K562 (cell line): Measurements from ENCODE around the gene CEP350. TPM values are rescaled to one million over a fixed set of nuclear protein-coding genes. Genes with fewer than 3 reads are reported as not detected.

Experiments used
- ATAC-seq: fragments of 200-7000 bp; cut with Tn5 transposase; 3 replicates; pipeline ENCODE4 v1.9.1; 2020; ENCODE audit warnings: moderate library complexity
- BruUV-seq: library from RNA; stranded (reverse); fragments of 400-500 nt; replicated peaks from 2 replicates; lab custom pipeline; 2021; lab: Mats Ljungman, UMichigan
- CTCF ChIA-PET: fragments of 300-600 bp; formaldehyde crosslinking; extraction: SDS; loops from one replicate; lab custom pipeline; 2021; ENCODE audit warnings: low intra/inter-chr PET ratio; lab: Yijun Ruan, JAX
- POLR2A ChIA-PET: fragments of 300-600, 350-650 bp; sonication (Branson Sonifier 250); formaldehyde crosslinking; extraction: SDS; loops from one replicate; lab custom pipeline; 2021; ENCODE audit warnings: antibody characterized with exemption, inconsistent platforms; lab: Yijun Ruan, JAX
- DNase-seq, 4 experiments: peaks; one replicate each; pipeline versions ENCODE4 v3.0.0 to v3.0.0-alpha.2; 2011 to 2018; ENCODE audit warnings: low spot score in 3 of 4, mixed read lengths in 3 of 4; ENCODE audit errors: extremely low read depth in 1 of 4
- FAIRE-seq: peaks from 2 replicates; lab custom pipeline; 2011; peaks lifted over from hg19 to GRCh38; lab: Jason Lieb, UNC
- H2AFZ ChIP-seq: 2 replicates; pipeline ENCODE4 v1.6.0; 2011; ENCODE audit warnings: low read depth, low read length, control low read depth, inconsistent platforms
- H3K27ac ChIP-seq: fragments of 200-600 bp; 3 replicates; pipeline ENCODE4 v1.8.0; 2011; ENCODE audit warnings: low read depth, mild to moderate bottlenecking, control low read depth, inconsistent platforms, low read length, moderate library complexity, mixed read lengths; ENCODE audit errors: extremely low read depth
- H3K27me3 ChIP-seq, 2 experiments: fragments of 300-600 bp in 1 of 2; 2 replicates in 1 of 2; 3 replicates in 1 of 2; pipeline versions ENCODE4 v1.6.0 to v1.8.0; 2011; ENCODE audit warnings: inconsistent platforms in 2 of 2, low read length in 2 of 2, mild to moderate bottlenecking in 1 of 2, mixed read lengths in 1 of 2, moderate library complexity in 1 of 2; ENCODE audit not compliant: control insufficient read depth in 2 of 2, insufficient read depth in 2 of 2
- H3K36me3 ChIP-seq: fragments of 300-600 bp; 3 replicates; pipeline ENCODE4 v1.8.0; 2011; ENCODE audit warnings: mild to moderate bottlenecking, low read length, inconsistent platforms; ENCODE audit not compliant: control insufficient read depth, insufficient read depth
- H3K4me1 ChIP-seq, 2 experiments: fragments of 200-600 bp in 1 of 2; replicated peaks in 1 of 2; 2 replicates in 1 of 2; 3 replicates in 1 of 2; pipeline versions ENCODE4 v1.5.1 to v1.8.0; 2011; ENCODE audit warnings: inconsistent platforms in 2 of 2, low read length in 2 of 2, mild to moderate bottlenecking in 1 of 2, mixed read lengths in 1 of 2, moderate library complexity in 1 of 2; ENCODE audit not compliant: control insufficient read depth in 2 of 2, insufficient read depth in 2 of 2
- H3K4me2 ChIP-seq: 2 replicates; pipeline ENCODE4 v1.6.1; 2011; ENCODE audit warnings: low read length, control low read depth, inconsistent platforms, mixed read lengths; ENCODE audit not compliant: insufficient read depth
- H3K4me3 ChIP-seq: fragments of 200-600 bp; sonication (generic), shearing (Covaris generic); 2 replicates; pipeline ENCODE4 v1.5.1; 2016; ENCODE audit warnings: control low read depth, inconsistent platforms
- H3K79me2 ChIP-seq: fragments of 200-600 bp; 3 replicates; pipeline ENCODE4 v1.8.0; 2011; ENCODE audit warnings: low read length, inconsistent platforms; ENCODE audit not compliant: control insufficient read depth, insufficient read depth
- H3K9ac ChIP-seq, 2 experiments: 2 replicates each; pipeline versions ENCODE4 v1.6.0 to v1.6.1; 2011; ENCODE audit warnings: low read depth in 2 of 2, low read length in 2 of 2, control low read depth in 1 of 2, inconsistent platforms in 1 of 2, mild to moderate bottlenecking in 1 of 2, mixed read lengths in 1 of 2; ENCODE audit not compliant: insufficient read depth in 1 of 2
- H3K9me1 ChIP-seq: one replicate; pipeline ENCODE4 v1.6.0; 2011; ENCODE audit warnings: inconsistent platforms, mild to moderate bottlenecking, low read length, moderate library complexity; ENCODE audit not compliant: control insufficient read depth, insufficient read depth
- H3K9me3 ChIP-seq: replicated peaks from 2 replicates; pipeline ENCODE4 v1.5.1; 2011; ENCODE audit warnings: low read depth, low read length, inconsistent platforms; ENCODE audit not compliant: control insufficient read depth, insufficient read depth
- H4K20me1 ChIP-seq: replicated peaks from 2 replicates; pipeline ENCODE4 v1.6.1; 2011; ENCODE audit warnings: low read length, inconsistent platforms, mixed read lengths; ENCODE audit not compliant: control insufficient read depth, insufficient read depth
- CBFA2T3 ChIP-seq: fragments of 450-650 bp; IDR thresholded peaks from 2 replicates; pipeline ENCODE4 v1.6.1; 2017
- FOXK2 ChIP-seq, 2 experiments: fragments of 450-650 bp; IDR thresholded peaks in 1 of 2; conservative IDR thresholded peaks in 1 of 2; 2 replicates each; pipeline ENCODE4 v1.6.1; 2016; ENCODE audit warnings: low read depth in 2 of 2, mild to moderate bottlenecking in 1 of 2
- JUNB ChIP-seq: fragments of 450-650 bp; formaldehyde crosslinking; conservative IDR thresholded peaks from 2 replicates; pipeline ENCODE4 v1.4.0; 2020; ENCODE audit warnings: mild to moderate bottlenecking
- KDM2B ChIP-seq: fragments of 250-450 bp; sonication (Bioruptor Pico); IDR thresholded peaks from 2 replicates; pipeline ENCODE4 v1.8.0; 2021; ENCODE audit warnings: mild to moderate bottlenecking, moderate library complexity
- L3MBTL2 ChIP-seq: fragments of 450-650 bp; IDR thresholded peaks from 2 replicates; pipeline ENCODE4 v1.6.1; 2016; ENCODE audit warnings: mild to moderate bottlenecking, moderate library complexity
- SMARCE1 ChIP-seq: fragments of 450-650 bp; IDR thresholded peaks from 2 replicates; pipeline ENCODE4 v1.7.1; 2016; ENCODE audit warnings: mild to moderate bottlenecking
- SPI1 ChIP-seq: IDR thresholded peaks from 2 replicates; pipeline ENCODE4 v1.6.1; 2011; ENCODE audit warnings: low read depth, low read length, control low read depth, borderline replicate concordance
- SREBF2 ChIP-seq: sonication (generic); formaldehyde crosslinking; IDR thresholded peaks from 2 replicates; pipeline ENCODE4 v1.4.0; 2020; ENCODE audit warnings: mild to moderate bottlenecking, missing genetic modification reagents
- SRSF9 ChIP-seq: fragments of 200-400 bp; formaldehyde crosslinking; IDR thresholded peaks from 2 replicates; pipeline ENCODE4 v1.6.1; 2017; ENCODE audit warnings: low read depth, low read length, borderline replicate concordance
- TCFL5 ChIP-seq: fragments of 250-450 bp; sonication (Bioruptor Pico); conservative IDR thresholded peaks from 2 replicates; pipeline ENCODE4 v1.6.1; 2021; ENCODE audit warnings: mild to moderate bottlenecking, moderate library complexity, matching md5 sums
- ZNF316 ChIP-seq: fragments of 450-650 bp; IDR thresholded peaks from 2 replicates; pipeline ENCODE4 v1.6.1; 2016
- ZNF57 ChIP-seq: fragments of 450-650 bp; formaldehyde crosslinking; IDR thresholded peaks from 2 replicates; pipeline ENCODE4 v1.4.0; 2020; ENCODE audit warnings: mild to moderate bottlenecking, moderate library complexity
- ZNF584 ChIP-seq: fragments of 200-800 bp; sonication (Bioruptor generic); IDR thresholded peaks from 2 replicates; pipeline ENCODE4 v1.6.1; 2016; ENCODE audit warnings: low read depth, mild to moderate bottlenecking, missing genetic modification characterization, missing compliant biosample characterization
- in situ Hi-C: fragments of 300-500 bp; cut with MboI; formaldehyde crosslinking; loops from 4 replicates; pipeline ENCODE4 v1.15.0; 2018; ENCODE audit warnings: inconsistent platforms, mixed read lengths
- intact Hi-C: fragments of 100-400 bp; cut with micrococcal nuclease; formaldehyde crosslinking; loops from 2 replicates; pipeline ENCODE4 v1.14.2; 2022
- polyA plus RNA-seq, 8 experiments: library from polyadenylated mRNA; depleted of rRNA in 4 of 8; stranded (reverse) in 5 of 8; unstranded in 3 of 8; fragments of >200 nt; fragmentation: Nextera tagmentation in 2 of 8; fragmentation: Illumina TruSeq in 1 of 8; extraction: Ambion mirVana in 2 of 8; extraction: Trizol in 1 of 8; gene quantifications; 2 replicates each; pipeline versions ENCODE4 v1.2.1 to v1.2.3, GENCODE V29; 2011 to 2014; ENCODE audit warnings: inconsistent platforms in 1 of 8, missing spikeins in 1 of 8
- total RNA-seq, 7 experiments: library from RNA; depleted of rRNA in 6 of 7; stranded (reverse); fragments of >200 nt in 6 of 7; fragmentation: Illumina TruSeq in 2 of 7; extraction: Trizol in 2 of 7; gene quantifications; 2 replicates each; pipeline versions ENCODE4 v1.2.1 to v1.2.3, GENCODE V29; 2011 to 2021; ENCODE audit warnings: low replicate concordance in 1 of 7
- TF ChIP-seq, protein P1 (sequence below), 2 experiments: IDR thresholded peaks in 1 of 2; conservative IDR thresholded peaks in 1 of 2; 2 replicates each; pipeline ENCODE4 v1.6.1; 2016; ENCODE audit warnings: low read depth in 2 of 2, mild to moderate bottlenecking in 1 of 2, missing compliant biosample characterization in 1 of 2, missing genetic modification characterization in 1 of 2, moderate library complexity in 1 of 2
- TF ChIP-seq, protein P2 (sequence below), 2 experiments: fragments of 450-650 bp; conservative IDR thresholded peaks; 2 replicates each; pipeline ENCODE4 v1.6.1; 2017; ENCODE audit warnings: mild to moderate bottlenecking in 2 of 2, moderate library complexity in 2 of 2

CEP350 gene
- total and polyA plus RNA-seq, 9 of the 15 experiments (the other 6 are each of a cell fraction or from before 2014, with no cell fraction given): 8.3 to 64.3 (median 28.0) TPM

DNA sequence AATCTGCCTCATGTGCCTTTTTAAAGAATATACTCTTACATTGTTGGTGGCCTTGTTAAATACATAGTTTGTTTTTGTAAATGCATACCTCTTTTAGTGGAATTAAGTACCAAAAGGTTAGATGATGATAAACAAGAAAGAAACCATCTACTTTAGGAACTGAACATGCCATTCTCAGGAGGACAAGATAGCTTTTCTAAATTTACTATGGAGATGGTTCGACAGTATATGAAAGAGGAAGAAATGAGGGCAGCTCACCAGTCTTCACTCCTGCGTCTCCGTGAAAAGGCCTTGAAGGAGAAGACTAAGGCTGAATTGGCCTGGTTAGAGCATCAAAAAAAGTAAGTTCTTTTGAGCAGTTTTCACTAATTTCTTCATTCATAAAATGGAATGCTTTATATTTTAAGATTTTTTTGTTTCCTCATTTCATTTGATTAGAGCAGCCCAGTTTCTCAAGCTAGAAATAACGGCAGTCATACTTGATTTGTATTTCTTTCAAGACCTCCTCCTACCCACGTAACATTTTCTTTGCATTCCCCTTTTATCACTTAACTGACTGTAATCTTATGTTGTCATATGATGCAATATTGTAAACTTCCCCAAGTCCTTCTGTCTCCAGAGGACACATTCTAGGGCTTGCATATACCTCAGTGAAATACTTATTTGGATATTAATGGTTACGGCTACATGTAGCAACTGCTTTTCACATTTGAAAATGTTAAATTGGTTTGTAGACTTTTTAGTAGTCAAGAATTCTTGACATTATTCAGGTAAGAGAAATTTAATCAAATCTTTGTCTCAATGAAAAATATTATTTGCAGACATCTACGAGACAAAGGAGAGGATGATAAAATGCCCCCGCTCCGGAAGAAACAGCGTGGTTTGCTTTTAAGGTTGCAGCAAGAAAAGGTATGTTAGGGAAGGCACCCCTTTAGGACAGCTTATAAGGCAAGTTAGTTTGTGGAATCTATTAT is 99.3 kb downstream of the CEP350 start (continued):
- peak; percentile 73; the same call in 1 of the 2 replicates for TF ChIP-seq ZNF584 (CRISPR knock-in tag)
- TF ChIP-seq, protein P1, sequence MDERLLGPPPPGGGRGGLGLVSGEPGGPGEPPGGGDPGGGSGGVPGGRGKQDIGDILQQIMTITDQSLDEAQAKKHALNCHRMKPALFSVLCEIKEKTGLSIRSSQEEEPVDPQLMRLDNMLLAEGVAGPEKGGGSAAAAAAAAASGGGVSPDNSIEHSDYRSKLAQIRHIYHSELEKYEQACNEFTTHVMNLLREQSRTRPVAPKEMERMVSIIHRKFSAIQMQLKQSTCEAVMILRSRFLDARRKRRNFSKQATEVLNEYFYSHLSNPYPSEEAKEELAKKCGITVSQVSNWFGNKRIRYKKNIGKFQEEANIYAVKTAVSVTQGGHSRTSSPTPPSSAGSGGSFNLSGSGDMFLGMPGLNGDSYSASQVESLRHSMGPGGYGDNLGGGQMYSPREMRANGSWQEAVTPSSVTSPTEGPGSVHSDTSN (CRISPR knock-in tag; IDR thresholded peaks at IDR 0.05; ENCODE audit: low read depth): no peak
- TF ChIP-seq, protein P1 (tag; conservative IDR thresholded peaks at IDR 0.05; ENCODE audit: low read depth): 0 out of 2 replicates have a peak, but pooled peaks have one; percentile 11
- no peak for TF ChIP-seq CBFA2T3
- TF ChIP-seq, all 486 proteins: peak for 54

DNA sequence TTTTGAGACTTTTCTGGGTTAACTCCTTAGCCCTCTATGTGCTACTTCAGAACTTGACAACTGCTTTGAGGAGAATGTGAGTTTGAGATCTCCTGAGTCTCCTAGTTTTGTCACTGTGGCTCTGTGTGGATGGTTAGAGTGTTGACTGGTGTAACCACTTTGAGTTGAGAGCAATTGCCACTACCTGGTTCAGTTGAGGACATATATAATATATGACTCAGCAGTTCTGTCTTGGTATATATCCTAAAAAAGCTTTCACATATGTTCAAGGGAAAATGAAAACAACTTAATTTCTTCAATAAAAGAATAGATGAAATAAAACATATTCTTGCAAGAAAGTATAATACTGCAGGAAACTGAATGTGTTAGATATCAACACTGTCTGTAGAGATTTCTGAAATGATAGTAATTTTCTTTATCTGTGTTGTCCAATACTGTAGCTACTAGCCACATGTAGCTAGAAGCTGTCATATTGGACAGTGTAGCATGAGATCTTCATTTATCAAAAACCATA is 103.3 kb downstream of the CEP350 start:
- no peak overlapping the region for H3K4me2 ChIP-seq
- DNase-seq (peak; percentile 15 to 46 (median 26)), ATAC-seq (peak; percentile 91), FAIRE-seq (peak; percentile 46)
- no peaks in the 10 kb centered on the region for H3K9me3 ChIP-seq
- CTCF ChIA-PET: interaction anchor here (0.6 kb wide), 1 partner anchor 8 kb away, joined by 3 read pairs; no protein-coding TSS in a partner anchor
- H3K4me3 ChIP-seq: no peak overlapping the region
- POLR2A ChIA-PET: interaction anchor here (1.0 kb wide), 1 partner anchor 103 kb away, joined by 3 read pairs; the partner anchor contains the start of gene CEP350
- no peaks in the 10 kb centered on the region for H3K27me3 ChIP-seq
- H3K4me1 ChIP-seq: peaks cover 0 to 13% of the 10 kb centered on the region in 2 experiments; a peak in 2 of 5 replicates
- no peaks in the 10 kb centered on the region for H3K9me1 ChIP-seq
- no peak overlapping the region; the same call in 1 of the 2 replicates for H2AFZ ChIP-seq
- H3K36me3 ChIP-seq: peaks cover 50% of the 10 kb centered on the region
- H3K27ac ChIP-seq: peak overlapping the region; percentile 61; the same call in 2 of the 3 replicates
- no peaks in the 10 kb centered on the region for H4K20me1 ChIP-seq
- intact Hi-C loops: loop anchor here (10.0 kb wide), 1 partner anchor 173 kb away; the partner anchor contains the start of gene TOR1AIP1
- H3K9ac ChIP-seq: peak overlapping the region in 1 of 2 experiments; percentile 37; a peak in 1 of 4 replicates
- in situ Hi-C loops: no loop called here
- BruUV-seq: no TSS peak
- H3K79me2 ChIP-seq: no peaks in the 10 kb centered on the region
- TF ChIP-seq SPI1 (no peak), KDM2B (CRISPR knock-in tag) (no peak), ZNF316 (peak; percentile 100), FOXK2 (conservative IDR thresholded peaks at IDR 0.05 in 1 of 2, IDR thresholded peaks at IDR 0.05 in 1 of 2; ENCODE audit: low read depth in 2 of 2) (no peak), ZNF57 (no peak), SRSF9 (no peak), JUNB (no peak), SREBF2 (no peak), L3MBTL2 (peak; percentile 49; the same call in 1 of the 2 replicates), TCFL5 (no peak), SMARCE1 (peak; percentile 73)
- TF ChIP-seq, protein P2, sequence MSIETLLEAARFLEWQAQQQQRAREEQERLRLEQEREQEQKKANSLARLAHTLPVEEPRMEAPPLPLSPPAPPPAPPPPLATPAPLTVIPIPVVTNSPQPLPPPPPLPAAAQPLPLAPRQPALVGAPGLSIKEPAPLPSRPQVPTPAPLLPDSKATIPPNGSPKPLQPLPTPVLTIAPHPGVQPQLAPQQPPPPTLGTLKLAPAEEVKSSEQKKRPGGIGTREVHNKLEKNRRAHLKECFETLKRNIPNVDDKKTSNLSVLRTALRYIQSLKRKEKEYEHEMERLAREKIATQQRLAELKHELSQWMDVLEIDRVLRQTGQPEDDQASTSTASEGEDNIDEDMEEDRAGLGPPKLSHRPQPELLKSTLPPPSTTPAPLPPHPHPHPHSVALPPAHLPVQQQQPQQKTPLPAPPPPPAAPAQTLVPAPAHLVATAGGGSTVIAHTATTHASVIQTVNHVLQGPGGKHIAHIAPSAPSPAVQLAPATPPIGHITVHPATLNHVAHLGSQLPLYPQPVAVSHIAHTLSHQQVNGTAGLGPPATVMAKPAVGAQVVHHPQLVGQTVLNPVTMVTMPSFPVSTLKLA (conservative IDR thresholded peaks at IDR 0.05): 0 out of 4 replicates have a peak, but pooled peaks have one; percentile 36 to 53
